Liver (tissue), 9 donors: ENCODE data around the gene AK5. TPM values are rescaled to one million over a fixed set of nuclear protein-coding genes. Genes with fewer than 3 reads are reported as not detected.

Experiments
- DNase-seq: peaks from one replicate; pipeline ENCODE4 v3.0.0-alpha.2; 2017; ENCODE audit warnings: low spot score
- H3K27ac ChIP-seq, 2 donors: one replicate each; pipeline ENCODE4 v1.7.0; 2013; ENCODE audit warnings: inconsistent platforms in 2 of 2, low read length in 2 of 2, control low read depth in 1 of 2, low read depth in 1 of 2, mild to moderate bottlenecking in 1 of 2
- H3K27me3 ChIP-seq, 4 donors: one replicate each; pipeline versions ENCODE4 v1.6.1 to v1.7.0; 2013; ENCODE audit warnings: low read length in 3 of 4, inconsistent platforms in 1 of 4, mild to moderate bottlenecking in 1 of 4, moderate library complexity in 1 of 4; ENCODE audit not compliant: control insufficient read depth in 4 of 4, insufficient read depth in 4 of 4
- H3K36me3 ChIP-seq, 4 donors: one replicate each; pipeline versions ENCODE4 v1.6.1 to v1.7.0; 2013; ENCODE audit warnings: low read length in 3 of 4, mild to moderate bottlenecking in 3 of 4, low read depth in 1 of 4, moderate library complexity in 1 of 4; ENCODE audit not compliant: control insufficient read depth in 4 of 4, insufficient read depth in 3 of 4
- H3K4me1 ChIP-seq, 4 donors: one replicate each; pipeline versions ENCODE4 v1.6.1 to v1.7.0; 2013; ENCODE audit warnings: low read length in 3 of 4, mild to moderate bottlenecking in 3 of 4, moderate library complexity in 1 of 4; ENCODE audit not compliant: control insufficient read depth in 4 of 4, insufficient read depth in 4 of 4
- H3K4me3 ChIP-seq, 3 donors: one replicate each; pipeline versions ENCODE4 v1.6.1 to v1.7.0; 2013; ENCODE audit warnings: low read length in 3 of 3, control low read depth in 1 of 3, low read depth in 1 of 3, mild to moderate bottlenecking in 1 of 3
- H3K9ac ChIP-seq, 2 donors: one replicate each; pipeline ENCODE4 v1.7.0; 2013; ENCODE audit warnings: low read length in 2 of 2, mild to moderate bottlenecking in 2 of 2, moderate library complexity in 2 of 2, control low read depth in 1 of 2, low read depth in 1 of 2
- H3K9me3 ChIP-seq, 4 donors: one replicate each; pipeline versions ENCODE4 v1.6.1 to v1.7.0; 2013; ENCODE audit warnings: low read length in 3 of 4; ENCODE audit not compliant: control insufficient read depth in 4 of 4
- CTCF ChIP-seq: fragments of 150-350 bp; IDR thresholded peaks from 2 replicates; pipeline ENCODE4 v1.5.1; 2017; ENCODE audit warnings: improper control_type of control experiment, low read depth, low read length; ENCODE audit not compliant: missing input control
- EGR1 ChIP-seq, 2 donors: IDR thresholded peaks; 2 replicates each; pipeline ENCODE4 v1.6.1; 2016 to 2018; ENCODE audit warnings: antibody characterized with exemption in 2 of 2, low read depth in 2 of 2
- FOXA2 ChIP-seq: IDR thresholded peaks from 2 replicates; pipeline ENCODE4 v1.6.1; 2016; ENCODE audit warnings: antibody characterized with exemption
- GABPA ChIP-seq, 2 donors: IDR thresholded peaks in 1 of 2; conservative IDR thresholded peaks in 1 of 2; 2 replicates each; pipeline ENCODE4 v1.6.1; 2016; ENCODE audit warnings: antibody characterized with exemption in 2 of 2, mild to moderate bottlenecking in 1 of 2, moderate library complexity in 1 of 2
- HNF4A ChIP-seq, 2 donors: conservative IDR thresholded peaks; 2 replicates each; pipeline ENCODE4 v1.6.1; 2016; ENCODE audit warnings: antibody characterized with exemption in 2 of 2, mild to moderate bottlenecking in 2 of 2
- HNF4G ChIP-seq: IDR thresholded peaks from 2 replicates; pipeline ENCODE4 v1.6.1; 2016; ENCODE audit warnings: antibody characterized with exemption
- MAX ChIP-seq: IDR thresholded peaks from 2 replicates; pipeline ENCODE4 v1.6.1; 2016; ENCODE audit warnings: antibody characterized with exemption
- NR2F2 ChIP-seq: IDR thresholded peaks from 2 replicates; pipeline ENCODE4 v1.6.1; 2016; ENCODE audit warnings: antibody characterized with exemption
- RAD21 ChIP-seq, 2 donors: IDR thresholded peaks; 2 replicates each; pipeline ENCODE4 v1.6.1; 2016; ENCODE audit warnings: antibody characterized with exemption in 2 of 2, mild to moderate bottlenecking in 2 of 2
- REST ChIP-seq: IDR thresholded peaks from 2 replicates; pipeline ENCODE4 v1.6.1; 2016; ENCODE audit warnings: antibody characterized with exemption, mild to moderate bottlenecking
- RXRA ChIP-seq, 2 donors: IDR thresholded peaks; 2 replicates each; pipeline ENCODE4 v1.6.1; 2017 to 2018; ENCODE audit warnings: antibody characterized with exemption in 2 of 2, mild to moderate bottlenecking in 1 of 2
- YY1 ChIP-seq: IDR thresholded peaks from 2 replicates; pipeline ENCODE4 v1.6.1; 2016; ENCODE audit warnings: antibody characterized with exemption, mild to moderate bottlenecking
- ZBTB33 ChIP-seq: IDR thresholded peaks from 2 replicates; pipeline ENCODE4 v1.6.1; 2016; ENCODE audit warnings: antibody characterized with exemption
- WGBS: extraction: QIAGEN DNeasy Blood & Tissue Kit; methylation state at CpG from one replicate; pipeline ENCODE4 v1.1.7; 2013; 5-methylcytosine and 5-hydroxymethylcytosine counted together
- polyA plus RNA-seq, 2 donors: library from polyadenylated mRNA; stranded (reverse) in 1 of 2; unstranded in 1 of 2; fragments of 200-250 nt in 1 of 2; fragments of >200 nt in 1 of 2; fragmentation: Nextera tagmentation in 1 of 2; extraction: Ambion mirVana in 1 of 2; gene quantifications; one replicate each; pipeline versions ENCODE4 v1.2.1 to v1.2.3, GENCODE V29; 2013 to 2015
- total RNA-seq, 2 donors: library from RNA; depleted of rRNA; stranded (reverse); fragments of >200 nt; gene quantifications; one replicate each; pipeline ENCODE4 v1.2.3, GENCODE V29; 2014
- donor health status: healthy.
- donor health status: healthy.
- donor health status: healthy.
- donor health status: healthy.
- donor health status: healthy.

AK5 gene
- total and polyA plus RNA-seq, 4 donors: 0.12 to 0.33 (median 0.23) TPM

GRCh38 chr1:77543822-77544448 is 262.1 kb downstream of the AK5 start:
- no peak for TF ChIP-seq RXRA (IDR thresholded peaks at IDR 0.05)
- no peak for TF ChIP-seq FOXA2
- H3K9ac ChIP-seq: no peak overlapping the region
- WGBS: 89% methylated on average over 4 of the region's 4 CpGs
- H3K9me3 ChIP-seq: no peaks in the 10 kb centered on the region
- no peaks in the 10 kb centered on the region for H3K36me3 ChIP-seq
- no peak for DNase-seq
- H3K4me1 ChIP-seq: peaks cover 0 to 9% (median 8%) of the 10 kb centered on the region in 4 donors
- no peak overlapping the region for H3K27ac ChIP-seq
- H3K4me3 ChIP-seq: no peak overlapping the region
- no peaks in the 10 kb centered on the region for H3K27me3 ChIP-seq

- 95% methylated on average over 8 of the region's 8 CpGs for WGBS
- H3K36me3 ChIP-seq: no peaks in the 10 kb centered on the region
Measured at GRCh38 chr1:77544845-77545244, 263.0 kb downstream of the AK5 start.

GRCh38 chr1:77545970-77546369 is 264.2 kb downstream of the AK5 start:
- Histone ChIP-seq H3K27ac (no peak overlapping the region), H3K36me3 (no peaks in the 10 kb centered on the region), H3K9me3 (no peaks in the 10 kb centered on the region), H3K4me1 (no peaks in the 10 kb centered on the region), H3K4me3 (no peak overlapping the region), H3K9ac (no peak overlapping the region), H3K27me3 (no peaks in the 10 kb centered on the region)
- 68% methylated on average over 5 of the region's 5 CpGs for WGBS
- no peak for DNase-seq
- TF ChIP-seq HNF4A (conservative IDR thresholded peaks at IDR 0.05): no peak
- TF ChIP-seq RXRA (IDR thresholded peaks at IDR 0.05): no peak
- TF ChIP-seq YY1: no peak
- TF ChIP-seq RAD21 (IDR thresholded peaks at IDR 0.05): no peak
- no peak for TF ChIP-seq EGR1 (IDR thresholded peaks at IDR 0.05; ENCODE audit: low read depth in 2 of 2)
- no peak for TF ChIP-seq ZBTB33
- no peak for TF ChIP-seq MAX
- no peak for TF ChIP-seq NR2F2
- TF ChIP-seq CTCF: no peak
- no peak for TF ChIP-seq FOXA2
- TF ChIP-seq HNF4G: no peak

More at GRCh38 chr1:77544845-77545244, 263.0 kb downstream of the AK5 start:
- no peak overlapping the region for H3K9ac ChIP-seq
- no peaks in the 10 kb centered on the region for H3K4me1 ChIP-seq
- no peak overlapping the region for H3K4me3 ChIP-seq
- no peak overlapping the region for H3K27ac ChIP-seq
- TF ChIP-seq REST (no peak), GABPA (IDR thresholded peaks at IDR 0.05 in 1 of 2, conservative IDR thresholded peaks at IDR 0.05 in 1 of 2) (no peak), YY1 (no peak), NR2F2 (no peak)
- DNase-seq: no peak
- no peaks in the 10 kb centered on the region for H3K27me3 ChIP-seq
- no peaks in the 10 kb centered on the region for H3K9me3 ChIP-seq
